ENCODE measurements around the gene PDHB.

DNA sequence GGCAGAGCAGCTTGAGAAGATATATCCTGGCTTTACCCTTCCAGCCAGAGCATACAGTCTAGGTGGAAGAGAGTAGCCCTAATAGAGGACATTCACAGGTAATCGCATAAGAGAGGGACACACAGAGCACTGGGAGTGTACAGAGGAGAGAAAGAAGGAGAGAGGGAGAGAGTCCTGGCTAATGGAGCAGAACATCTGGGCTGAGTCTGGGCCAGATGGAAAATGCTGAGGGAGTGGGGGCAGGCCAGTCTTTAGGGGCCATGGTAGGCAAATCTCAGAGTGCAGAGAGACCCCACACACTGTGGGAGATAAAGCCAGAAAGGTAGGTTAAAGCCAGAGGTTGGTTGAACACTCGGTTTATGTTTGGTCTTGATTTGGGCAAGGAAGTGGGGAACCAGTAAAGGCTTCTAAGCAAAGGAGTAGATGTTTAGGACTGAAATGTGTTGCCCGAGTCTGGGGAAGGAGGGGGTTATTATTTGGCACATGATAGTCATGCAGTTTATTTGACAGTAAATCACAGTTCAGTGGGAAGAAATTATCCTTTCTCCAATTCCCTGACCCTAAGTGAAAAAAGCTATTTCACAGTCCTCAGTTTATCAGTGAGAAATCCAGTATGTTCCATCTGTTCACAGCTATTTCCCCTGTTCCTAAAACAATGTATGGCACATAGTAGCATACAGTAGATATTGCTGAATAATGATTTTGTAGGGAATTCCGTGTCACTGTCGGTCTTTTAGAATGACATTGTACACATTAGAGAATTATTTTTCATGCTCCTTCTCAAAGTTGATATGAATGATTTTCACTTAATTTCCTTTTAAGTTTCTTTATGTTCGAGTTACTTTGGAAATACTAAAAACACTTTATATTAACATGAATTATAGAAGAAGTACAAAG is 45.7 kb downstream of the PDHB start:
- TF ChIP-seq, protein P1, sequence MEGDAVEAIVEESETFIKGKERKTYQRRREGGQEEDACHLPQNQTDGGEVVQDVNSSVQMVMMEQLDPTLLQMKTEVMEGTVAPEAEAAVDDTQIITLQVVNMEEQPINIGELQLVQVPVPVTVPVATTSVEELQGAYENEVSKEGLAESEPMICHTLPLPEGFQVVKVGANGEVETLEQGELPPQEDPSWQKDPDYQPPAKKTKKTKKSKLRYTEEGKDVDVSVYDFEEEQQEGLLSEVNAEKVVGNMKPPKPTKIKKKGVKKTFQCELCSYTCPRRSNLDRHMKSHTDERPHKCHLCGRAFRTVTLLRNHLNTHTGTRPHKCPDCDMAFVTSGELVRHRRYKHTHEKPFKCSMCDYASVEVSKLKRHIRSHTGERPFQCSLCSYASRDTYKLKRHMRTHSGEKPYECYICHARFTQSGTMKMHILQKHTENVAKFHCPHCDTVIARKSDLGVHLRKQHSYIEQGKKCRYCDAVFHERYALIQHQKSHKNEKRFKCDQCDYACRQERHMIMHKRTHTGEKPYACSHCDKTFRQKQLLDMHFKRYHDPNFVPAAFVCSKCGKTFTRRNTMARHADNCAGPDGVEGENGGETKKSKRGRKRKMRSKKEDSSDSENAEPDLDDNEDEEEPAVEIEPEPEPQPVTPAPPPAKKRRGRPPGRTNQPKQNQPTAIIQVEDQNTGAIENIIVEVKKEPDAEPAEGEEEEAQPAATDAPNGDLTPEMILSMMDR (IDR thresholded peaks at IDR 0.05): no peak
- TF ChIP-seq POLR2A (IDR thresholded peaks at IDR 0.05) (no peak), POLR2AphosphoS5 (IDR thresholded peaks at IDR 0.05; ENCODE audit: insufficient read depth in 1 of 2, low read depth in 1 of 2) (no peak)

Data from vagina (tissue), 2 donors.